Measurements from ENCODE around the gene GALNT6.

The GALNT6 gene

DNA sequence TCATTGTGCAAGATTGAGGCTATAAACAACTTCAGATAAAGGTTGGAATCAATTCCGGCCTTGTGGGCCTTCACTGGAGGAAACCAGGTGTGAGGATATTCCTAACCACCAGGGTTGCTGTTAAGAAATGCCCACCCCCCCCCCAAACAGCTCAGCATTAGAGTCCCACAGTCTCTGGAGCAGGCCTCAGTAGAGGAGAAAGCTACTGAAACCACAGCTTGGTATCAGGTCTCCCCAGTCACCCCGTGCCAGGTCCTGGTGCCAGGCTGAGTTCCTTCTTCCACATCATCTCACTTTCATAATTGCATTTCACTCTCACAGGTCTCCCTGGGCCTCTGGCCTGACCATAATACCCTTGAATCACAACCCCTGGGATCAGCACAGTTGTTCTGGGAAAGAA is 12.5 kb downstream of the GALNT6 start:
- no peak for DNase-seq

DNA sequence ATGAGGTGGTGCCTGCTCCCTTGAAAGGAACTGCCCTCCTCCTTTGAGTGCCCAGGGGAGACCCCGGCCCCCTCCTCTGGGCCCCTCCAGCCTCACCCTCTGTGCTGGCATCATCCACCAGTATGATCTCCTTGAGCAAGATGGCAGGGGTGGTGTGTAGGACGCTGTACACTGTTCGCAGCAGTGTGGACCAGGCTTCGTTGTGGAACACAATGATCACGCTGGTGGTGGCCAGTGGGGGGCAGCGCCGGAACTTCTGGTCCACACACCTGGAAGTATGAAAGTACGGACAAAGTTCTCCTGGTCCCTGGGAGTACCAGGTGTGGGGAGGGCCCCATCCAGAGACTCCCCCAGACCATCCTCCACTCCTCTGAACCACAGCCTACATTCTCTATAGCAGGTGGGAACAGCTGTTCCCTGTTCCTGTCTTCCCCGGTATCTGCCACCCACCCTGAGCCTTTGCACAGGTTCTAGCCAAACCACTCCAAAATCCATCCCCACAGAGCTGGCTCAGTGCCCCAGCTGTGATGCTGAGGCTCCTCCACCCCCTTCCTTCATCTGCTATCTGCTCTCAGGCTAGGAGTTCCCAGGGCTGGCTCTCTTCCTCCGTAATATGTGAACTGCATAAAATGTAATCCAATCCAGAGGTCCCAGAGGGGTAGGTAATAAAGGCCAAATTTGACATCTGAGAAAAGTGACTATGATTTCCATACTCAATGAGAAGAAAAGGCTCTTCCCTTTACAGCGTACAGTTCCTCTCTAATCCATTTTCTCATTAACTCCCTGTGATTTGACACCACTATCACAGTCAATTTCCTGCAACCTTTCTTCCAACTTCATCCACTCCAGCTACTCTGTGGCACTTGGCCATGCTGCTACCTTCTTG is 13.9 kb downstream of the GALNT6 start:
- no peak for DNase-seq

DNA sequence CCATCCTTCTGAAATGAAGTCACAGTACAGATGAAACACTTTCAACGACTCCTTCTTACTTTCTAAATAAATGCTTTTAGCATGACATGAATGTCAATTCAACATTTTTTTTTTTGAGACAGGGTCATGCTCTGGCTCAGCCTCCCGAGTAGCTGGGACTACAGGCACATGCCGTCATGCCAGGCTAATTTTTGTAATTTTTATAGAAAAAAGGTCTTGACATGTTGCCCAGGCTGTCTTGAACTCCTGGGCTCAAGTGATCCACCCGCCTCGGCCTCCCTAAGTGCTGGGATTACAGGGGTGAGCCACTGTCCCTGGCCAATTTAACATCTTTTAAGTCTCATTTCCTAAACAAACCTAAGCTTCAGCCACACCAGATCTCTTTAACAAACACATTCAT is 16.4 kb downstream of the GALNT6 start:
- no peak for DNase-seq

DNA sequence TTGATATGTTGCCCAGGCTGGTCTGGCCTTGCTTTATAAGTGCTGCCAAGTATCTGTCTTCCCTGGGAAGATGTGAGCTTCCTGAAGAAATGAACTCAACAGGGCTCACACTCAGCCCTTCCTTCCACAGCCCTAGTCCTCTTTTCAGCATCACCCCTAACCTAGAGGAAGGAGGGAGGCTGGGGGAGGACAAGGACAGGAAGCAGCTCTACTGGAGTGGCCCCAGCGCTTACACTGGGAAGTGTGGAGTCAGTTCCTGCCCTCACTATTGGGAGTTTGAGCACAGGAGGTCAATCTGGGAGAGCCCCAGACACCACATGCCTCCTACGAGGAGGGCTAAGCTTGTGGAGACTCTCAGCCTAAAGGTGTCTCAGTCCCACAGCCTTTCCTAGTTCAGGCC is 16.8 kb downstream of the GALNT6 start:
- DNase-seq = no peak

DNA sequence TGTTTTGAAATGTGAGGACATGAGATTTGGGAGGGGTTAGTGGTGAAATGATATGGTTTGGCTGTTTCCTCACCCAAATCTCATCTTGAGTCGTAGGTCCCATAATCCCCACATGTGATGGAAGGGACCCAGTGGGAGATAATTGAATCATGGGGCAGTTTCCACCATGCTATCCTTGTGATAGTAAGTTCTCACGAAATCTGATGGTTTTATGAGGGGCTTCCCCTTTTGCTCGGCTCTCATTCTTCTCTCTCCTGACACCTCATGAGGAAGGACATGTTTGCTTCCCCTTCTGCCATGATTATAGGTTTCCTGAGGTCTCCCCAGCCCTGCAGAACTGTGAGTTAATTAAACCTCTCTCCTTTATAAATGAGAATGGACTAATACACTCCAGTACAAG is 18.0 kb downstream of the GALNT6 start:
- peak; percentile 46 for DNase-seq

DNA sequence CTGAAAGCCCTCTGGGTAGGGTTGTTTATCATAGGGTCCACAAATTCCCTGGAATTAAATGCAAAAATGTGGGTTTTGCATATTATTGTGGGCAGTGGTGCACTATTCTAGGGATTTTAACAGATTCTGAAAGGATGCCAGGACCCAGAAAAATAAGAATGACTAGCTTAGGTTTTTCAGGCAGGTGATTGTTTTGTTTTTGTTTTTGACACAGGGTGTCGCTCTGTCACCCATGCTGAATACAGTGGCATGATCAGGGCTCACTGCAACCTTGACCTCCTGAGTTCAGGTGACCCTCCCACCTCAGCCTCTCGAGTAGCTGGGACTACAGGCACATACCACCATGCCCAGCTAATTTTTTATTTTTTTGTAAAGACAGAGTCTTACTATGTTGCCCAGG is 19.2 kb downstream of the GALNT6 start:
- DNase-seq = no peak

DNA sequence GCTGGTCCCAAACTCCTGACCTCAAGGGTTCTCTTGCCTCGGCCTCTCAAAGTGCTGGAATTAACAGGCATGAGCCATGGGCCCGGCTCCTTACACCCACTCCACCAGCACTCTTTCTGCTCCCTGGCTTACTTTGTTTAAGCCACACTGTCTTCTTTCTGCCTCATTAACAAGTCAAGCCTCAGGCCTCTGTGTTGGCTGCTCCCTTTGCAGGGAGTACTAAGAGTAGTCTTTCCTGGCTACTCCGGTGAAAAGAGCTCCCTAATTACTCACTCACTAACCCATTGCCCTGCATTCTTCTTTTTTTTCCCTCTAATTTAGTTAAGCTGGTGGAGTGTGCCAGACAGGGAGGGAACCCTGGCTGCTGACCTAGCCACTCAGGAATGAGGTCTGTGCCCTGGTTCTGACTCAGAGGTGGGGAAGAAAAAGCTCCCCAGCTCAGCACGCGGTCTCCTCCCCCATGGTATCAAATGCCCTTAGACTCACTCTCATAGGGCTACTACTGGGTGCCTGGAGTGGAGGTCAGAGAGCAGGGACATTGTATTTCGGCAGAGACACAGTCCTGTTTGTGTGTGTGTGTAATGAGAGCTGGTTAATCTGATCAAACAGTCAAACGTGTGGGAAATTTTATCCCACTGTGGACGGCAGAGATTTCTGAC is 19.8 kb downstream of the GALNT6 start:
- DNase-seq = no peak

DNA sequence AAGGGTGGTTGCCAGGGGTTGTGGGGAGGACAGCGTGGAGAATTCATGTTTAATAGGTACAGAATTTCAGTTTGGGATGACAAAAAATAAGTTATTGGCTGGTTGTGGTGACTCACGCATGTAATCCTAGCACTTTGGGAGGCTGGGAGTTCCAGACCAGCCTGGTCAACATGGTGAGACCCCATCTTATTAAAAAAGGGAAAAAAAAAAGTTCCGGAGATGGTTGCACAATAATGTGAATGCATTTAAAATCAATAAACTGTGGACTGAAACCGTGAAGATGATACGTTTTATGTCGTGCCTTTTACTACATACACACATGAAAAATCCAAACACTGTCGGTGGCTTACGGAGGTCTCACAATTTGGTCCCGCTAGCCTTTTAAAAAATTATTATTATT is 20.5 kb downstream of the GALNT6 start:
- DNase-seq = no peak

DNA sequence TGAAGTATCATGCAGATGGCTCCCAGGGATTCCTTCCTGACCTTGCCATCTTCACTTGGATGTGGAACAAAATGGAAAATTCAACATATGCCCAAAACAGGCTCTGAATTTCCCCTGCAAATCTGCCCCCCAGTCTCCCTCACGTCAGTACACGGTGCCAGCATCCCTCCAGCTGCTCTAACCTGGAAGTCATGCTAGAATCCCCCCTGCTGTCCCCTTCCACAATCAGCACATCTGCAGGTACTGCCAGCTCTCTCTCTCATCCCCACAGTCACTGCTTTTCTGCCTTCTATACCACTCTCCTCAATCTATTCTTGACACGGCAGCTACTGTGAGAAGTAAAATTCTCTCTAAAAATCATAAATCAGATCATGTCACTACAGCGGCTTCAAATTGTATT is 21.6 kb downstream of the GALNT6 start:
- DNase-seq = no peak

DNA sequence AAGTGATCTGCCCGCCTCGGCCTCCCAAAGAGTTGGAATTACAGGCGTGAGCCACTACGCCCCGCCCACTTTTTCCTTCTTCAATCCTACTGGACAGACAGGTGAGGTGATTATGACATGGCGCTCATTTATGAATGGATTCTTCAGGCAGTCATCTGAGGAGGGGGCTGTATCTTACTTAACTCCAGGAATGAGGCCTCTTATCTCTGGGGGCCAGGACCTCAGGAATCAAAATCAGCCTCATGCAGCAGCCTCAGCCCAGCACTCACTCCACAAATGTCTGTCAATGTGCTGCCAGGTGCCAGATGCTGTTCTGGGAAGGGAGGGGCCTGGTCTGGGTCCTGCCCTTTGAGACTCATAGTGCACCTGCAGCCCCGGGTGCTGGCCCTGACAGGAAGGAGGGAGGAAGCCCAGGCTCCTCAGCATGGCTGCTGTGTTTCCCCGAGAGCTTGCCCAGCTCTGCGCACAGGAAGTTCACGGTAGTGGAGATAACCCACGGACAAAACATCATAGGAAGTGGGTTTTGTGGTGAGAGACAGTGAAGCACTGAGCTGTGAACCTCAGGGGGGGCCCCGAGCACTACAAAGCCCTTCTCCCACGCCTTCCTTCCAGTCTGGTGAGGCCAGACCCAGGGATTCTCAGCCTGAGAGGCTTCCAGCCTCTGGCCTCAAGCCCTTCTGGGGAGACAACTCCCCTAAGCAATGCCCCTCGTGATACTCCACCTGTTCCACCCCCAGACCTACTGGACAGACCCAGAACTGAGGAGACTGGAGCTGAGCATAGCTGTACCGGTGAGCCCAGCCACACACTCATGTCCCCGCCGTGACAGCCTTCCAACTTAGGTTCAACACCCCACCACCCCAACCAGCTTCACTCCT is 22.3 kb downstream of the GALNT6 start:
- peak; percentile 99 for DNase-seq

DNA sequence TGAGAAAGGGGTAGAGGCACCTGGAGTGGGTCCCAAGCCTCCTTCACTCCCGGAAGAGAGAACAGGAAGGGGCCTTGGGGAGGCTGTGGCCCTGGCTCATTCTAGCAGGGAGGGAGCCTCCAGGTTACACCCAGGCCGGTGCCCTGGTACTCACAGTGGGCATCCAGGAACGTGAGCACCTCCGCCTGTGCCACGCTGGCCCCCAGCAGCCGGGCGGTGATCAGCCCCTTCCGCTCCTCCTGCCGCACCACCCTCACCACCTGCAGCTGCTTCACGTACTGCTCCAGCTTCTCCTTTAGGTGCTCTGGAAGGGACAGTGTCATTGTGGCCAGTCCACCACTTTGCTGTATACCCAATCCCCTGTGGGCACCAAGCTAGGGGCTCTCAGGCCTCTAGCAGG is 25.9 kb downstream of the GALNT6 start:
- no peak for DNase-seq

DNA sequence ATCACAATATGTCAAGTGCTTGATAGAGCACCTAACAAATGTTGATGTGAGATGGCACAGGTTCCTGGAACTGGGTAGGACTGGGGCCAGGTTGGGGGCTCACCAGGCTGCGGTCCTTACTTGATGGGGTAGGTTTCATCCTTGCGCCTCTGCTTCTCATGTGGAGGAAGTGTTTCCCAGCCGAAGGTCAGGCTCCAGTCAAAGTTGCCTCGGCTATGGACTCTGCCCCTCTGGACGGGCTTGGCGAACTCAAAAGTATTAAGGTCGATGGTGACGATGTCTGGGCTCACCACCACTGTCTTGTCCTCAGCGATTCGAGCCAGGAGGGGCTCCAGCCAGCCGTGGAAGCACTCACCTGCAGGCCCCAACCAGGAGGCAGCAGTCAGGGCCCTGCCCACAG is 27.2 kb downstream of the GALNT6 start:
- no peak for DNase-seq

DNA sequence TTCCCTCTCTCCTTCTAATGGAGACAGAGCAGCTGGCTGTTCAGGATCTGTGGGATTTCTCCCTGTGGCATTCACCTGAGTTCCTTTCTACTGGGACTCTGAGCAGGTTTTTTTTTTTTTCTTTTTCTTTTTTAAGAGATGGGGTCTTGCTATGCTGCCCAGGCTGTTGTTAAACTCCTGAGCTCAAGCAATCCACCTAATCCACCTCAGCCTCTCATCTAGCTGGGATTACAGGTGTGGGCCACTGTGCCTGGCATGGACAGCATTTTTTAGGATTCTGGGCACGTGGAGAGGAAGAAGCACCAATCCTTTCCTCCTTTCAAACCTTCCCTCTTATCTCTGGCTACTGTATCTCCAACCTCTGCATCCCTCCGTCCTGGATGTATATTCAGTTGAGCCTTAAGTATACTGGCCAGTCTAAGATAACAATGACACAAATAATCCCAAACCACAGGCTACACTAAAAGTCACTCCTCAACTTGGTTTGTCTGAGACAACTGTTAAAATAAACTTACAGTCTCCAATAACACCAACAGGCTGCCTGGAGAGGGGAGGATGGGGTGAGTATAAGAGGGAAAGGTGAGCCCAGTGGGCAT is 28.4 kb downstream of the GALNT6 start:
- no peak for DNase-seq

DNA sequence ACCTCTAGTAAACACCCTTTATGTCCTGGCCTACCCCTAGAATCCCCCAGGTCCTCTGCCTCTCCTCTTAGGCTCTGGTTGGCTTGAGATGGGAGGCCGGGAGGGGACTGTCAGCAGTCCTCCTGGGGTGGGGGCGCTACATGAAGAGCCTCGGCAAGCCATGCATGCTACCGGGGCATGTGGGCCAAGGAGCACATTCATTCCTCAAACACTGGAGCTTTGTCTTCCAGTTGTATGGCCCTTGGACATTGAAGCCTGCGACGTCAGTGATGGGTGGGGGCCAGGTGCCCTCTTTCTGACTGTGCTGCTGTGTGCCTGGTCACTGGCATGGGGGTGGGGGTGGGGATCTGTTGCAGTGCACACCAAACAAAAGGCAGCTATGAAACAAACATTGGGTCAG is 28.9 kb downstream of the GALNT6 start:
- no peak for DNase-seq

DNA sequence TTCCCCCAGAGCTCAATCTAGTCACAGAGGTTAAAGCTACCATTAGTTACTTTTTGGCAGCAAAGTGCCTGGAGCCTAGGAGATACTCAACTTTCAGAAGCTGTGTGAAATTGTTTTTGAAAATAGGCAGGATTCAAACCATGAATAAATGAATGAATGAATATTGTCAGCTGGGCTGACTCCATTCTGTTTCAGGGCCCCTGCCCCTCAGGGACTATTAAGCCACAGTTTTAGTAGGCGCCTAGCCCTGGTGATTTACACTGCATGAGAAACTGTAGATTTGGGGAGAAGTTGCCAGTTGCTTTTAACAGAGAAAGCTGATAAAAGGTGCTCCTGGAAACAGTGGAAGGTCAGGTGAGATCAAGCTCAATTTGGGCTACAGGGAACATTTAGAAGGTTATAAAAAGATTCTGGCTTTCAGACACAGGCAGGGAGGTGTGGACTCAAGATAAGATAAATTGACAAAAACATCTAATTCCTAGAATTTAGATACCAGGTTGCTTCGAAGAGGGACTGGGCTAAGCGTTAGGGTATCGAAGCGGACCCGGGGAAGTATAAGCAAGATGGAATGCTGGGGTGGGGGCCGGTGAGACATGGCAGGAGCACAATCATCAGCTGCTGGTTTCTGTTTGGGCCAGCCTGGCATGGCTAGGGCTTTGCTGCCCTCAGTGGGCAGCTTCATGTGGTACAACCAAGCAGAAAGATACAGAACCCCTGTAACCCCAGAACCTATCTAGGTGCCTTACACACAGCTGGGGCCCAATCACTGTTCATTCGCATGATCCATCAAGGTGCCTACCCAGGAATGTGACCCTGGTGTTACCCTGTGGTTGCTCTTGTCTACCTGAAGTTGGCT is 29.8 kb downstream of the GALNT6 start:
- no peak for DNase-seq

DNA sequence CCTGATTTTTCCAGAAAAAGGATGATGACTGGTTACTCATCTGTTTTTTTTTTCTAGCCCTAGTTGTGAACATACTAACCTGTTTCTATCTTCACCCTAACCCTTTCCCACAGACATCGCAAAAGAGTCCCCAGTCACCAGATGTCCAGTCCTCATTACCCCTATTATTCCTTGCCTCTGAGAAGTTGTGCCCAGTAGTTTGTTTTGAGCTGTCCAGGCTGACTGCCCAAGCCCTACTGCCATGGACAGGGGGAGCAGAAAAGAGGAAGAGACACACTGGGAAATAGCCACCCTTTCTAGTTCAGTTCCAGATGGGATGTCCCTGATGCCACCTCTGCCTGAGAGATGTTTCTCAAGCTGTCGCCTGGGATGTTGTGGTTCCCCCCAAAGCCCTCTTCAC is 30.9 kb downstream of the GALNT6 start:
- DNase-seq = no peak

DNA sequence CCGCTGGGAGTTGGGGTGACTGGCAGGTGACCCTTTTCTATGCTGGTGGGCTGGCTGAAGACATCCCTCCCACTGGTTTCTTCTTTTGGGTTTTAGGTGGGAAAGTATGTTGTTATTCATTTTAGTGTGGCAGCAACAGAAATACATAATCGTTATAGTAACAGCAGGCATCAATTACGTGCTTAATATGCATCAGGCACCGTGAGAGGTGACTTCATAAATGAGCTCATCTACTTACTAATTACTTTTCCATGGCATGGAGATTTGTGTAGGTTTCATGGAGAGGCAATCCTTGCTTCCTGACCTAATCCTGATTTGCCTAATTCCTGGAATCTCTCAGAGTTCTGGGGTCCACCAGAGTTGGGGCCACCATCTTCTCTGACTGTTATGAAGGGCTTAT is 31.4 kb downstream of the GALNT6 start:
- DNase-seq = no peak

DNA sequence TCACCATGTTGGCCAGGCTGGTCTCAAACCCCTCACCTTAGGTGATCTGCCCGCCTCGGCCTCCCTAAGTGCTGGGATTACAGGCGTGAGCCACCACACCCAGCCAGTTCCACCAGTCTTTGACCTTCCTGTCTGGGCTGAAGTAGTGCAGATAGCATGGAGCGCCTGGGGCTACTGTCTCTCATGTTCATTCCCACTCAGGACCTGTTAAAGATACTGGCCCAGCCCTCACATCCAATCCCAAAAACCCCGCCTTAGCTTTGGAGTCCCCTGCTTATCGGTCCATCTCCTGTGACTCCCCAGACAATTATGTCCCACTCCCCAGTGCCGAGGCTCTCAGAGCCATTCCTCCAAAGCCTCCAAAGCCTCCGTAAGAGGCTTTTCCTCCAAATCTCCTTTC is 32.7 kb downstream of the GALNT6 start:
- DNase-seq = no peak

DNA sequence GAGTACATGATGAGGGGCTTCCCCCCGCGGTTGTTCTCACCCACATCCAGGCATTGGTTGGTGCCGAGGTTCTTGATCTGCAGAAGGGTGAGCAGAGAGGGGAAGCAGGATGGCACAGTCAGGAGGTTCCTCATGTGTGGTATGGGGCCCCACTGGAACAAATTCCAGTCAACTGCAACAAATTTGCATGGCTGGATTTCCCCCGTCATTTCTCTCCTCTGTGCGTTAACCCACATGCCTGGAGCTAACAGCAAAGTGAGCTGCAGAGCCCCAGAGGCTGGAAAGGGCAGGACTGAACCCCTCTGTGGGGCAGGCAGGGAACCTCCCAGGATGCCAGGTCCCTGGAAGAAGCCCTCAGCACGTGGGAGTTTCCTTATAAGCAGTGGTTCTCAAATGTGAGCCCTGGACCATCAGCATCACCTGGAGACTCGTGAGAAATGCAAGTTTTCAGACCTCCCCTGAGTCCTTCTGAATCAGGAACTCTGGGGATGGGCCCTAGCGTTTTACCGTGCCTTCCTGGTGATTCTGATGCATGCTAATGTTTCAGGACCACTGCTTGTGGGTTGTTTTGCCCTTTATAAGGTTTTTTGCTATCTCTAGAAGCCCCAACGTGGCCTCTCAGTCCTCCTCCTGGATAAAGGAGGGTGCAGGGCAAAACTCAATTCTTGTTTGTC is 33.7 kb downstream of the GALNT6 start:
- DNase-seq = no peak

DNA sequence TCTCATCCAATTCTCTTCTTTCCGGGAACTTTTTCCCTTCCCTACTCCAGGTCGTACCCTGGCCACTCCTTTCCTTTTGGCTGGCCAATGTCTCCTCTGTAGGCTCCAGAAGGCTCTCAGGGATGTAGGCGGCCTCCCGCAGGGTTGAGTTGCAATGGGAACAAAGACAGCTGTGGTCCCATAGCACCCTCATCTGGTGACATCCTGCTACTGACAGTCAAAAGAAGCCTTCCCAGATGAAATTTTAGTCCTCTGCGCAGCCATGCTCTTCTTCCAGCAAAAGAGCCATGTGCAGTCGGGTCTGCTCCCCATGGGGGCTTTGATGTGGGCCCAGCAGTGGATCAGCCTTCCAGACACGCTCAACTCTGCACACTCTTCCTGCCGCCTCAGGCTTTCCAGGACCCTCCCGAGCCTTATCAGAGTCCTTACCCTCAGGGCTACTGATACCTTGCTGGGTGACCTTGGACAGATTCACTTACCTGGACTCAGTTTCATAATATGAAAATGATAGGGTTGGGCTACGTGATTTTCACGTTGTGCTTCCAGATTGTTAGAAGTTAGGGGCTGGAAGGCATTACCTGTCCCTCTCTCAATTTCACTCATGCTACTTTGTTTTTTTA is 39.2 kb downstream of the GALNT6 start:
- peak; percentile 57 for DNase-seq

DNA sequence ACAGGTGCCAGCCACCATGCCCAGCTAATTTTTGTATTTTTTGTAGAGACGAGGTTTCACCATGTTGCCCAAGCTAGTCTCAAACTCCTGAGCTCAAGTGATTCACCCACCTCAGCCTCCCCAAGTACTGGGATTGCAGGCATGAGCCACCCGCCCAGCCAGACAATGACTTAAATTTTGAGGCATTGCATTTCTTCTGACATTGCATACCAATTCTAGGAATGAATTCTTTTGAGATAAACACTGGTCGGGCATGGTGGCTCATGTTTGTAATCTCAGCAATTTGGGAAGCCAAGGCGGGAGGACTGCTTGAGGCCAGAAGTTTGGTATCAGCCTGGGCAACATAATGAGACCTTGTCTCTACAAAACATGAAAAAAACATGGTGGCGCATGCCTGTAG is 42.2 kb downstream of the GALNT6 start:
- no peak for DNase-seq

Measured in GDM1 (cell line).